Mesenchymal stem cell (in vitro differentiated cells and primary cell): ENCODE measurements around the gene RSL24D1.

ENCODE experiments used
- DNase-seq: peaks from one replicate; pipeline ENCODE4 v3.0.0-alpha.2; 2013
- H2AFZ ChIP-seq: one replicate; pipeline ENCODE4 v1.6.1; 2013; ENCODE audit warnings: low read depth, mild to moderate bottlenecking, control low read depth, inconsistent platforms, low read length, moderate library complexity
- H2AK5ac ChIP-seq: 2 replicates; pipeline ENCODE4 v1.6.1; 2013; ENCODE audit warnings: low read length, moderate library complexity, mild to moderate bottlenecking, inconsistent platforms; ENCODE audit not compliant: severe bottlenecking
- H2BK120ac ChIP-seq: one replicate; pipeline ENCODE4 v1.6.1; 2013; ENCODE audit warnings: low read depth, mild to moderate bottlenecking, inconsistent platforms, low read length, moderate library complexity
- H2BK12ac ChIP-seq, 2 experiments: one replicate each; pipeline ENCODE4 v1.6.1; 2013; ENCODE audit warnings: inconsistent platforms in 2 of 2, low read length in 2 of 2, mild to moderate bottlenecking in 2 of 2, moderate library complexity in 2 of 2, control low read depth in 1 of 2
- H2BK15ac ChIP-seq: one replicate; pipeline ENCODE4 v1.6.1; 2013; ENCODE audit warnings: mild to moderate bottlenecking, low read depth, inconsistent platforms; ENCODE audit not compliant: poor library complexity, severe bottlenecking
- H2BK5ac ChIP-seq: 2 replicates; pipeline ENCODE4 v1.6.1; 2013; ENCODE audit warnings: low read depth, mild to moderate bottlenecking, low read length, control low read depth, inconsistent platforms; ENCODE audit not compliant: poor library complexity, severe bottlenecking
- H3K14ac ChIP-seq, 2 experiments: one replicate each; pipeline ENCODE4 v1.6.1; 2013; ENCODE audit warnings: inconsistent platforms in 2 of 2, low read length in 2 of 2, control low read depth in 1 of 2, mild to moderate bottlenecking in 1 of 2, moderate library complexity in 1 of 2
- H3K18ac ChIP-seq, 2 experiments: one replicate each; pipeline ENCODE4 v1.6.1; 2013; ENCODE audit warnings: inconsistent platforms in 2 of 2, low read length in 2 of 2, control low read depth in 1 of 2, low read depth in 1 of 2, mild to moderate bottlenecking in 1 of 2
- H3K23ac ChIP-seq, 2 experiments: one replicate each; pipeline ENCODE4 v1.6.1; 2013; ENCODE audit warnings: inconsistent platforms in 2 of 2, low read length in 2 of 2, mild to moderate bottlenecking in 2 of 2, moderate library complexity in 2 of 2, control low read depth in 1 of 2
- H3K27ac ChIP-seq: 2 replicates; pipeline ENCODE4 v1.5.1; 2013; ENCODE audit warnings: mild to moderate bottlenecking, moderate library complexity, low read length, control low read depth, inconsistent platforms; ENCODE audit not compliant: poor library complexity, severe bottlenecking
- H3K27me3 ChIP-seq, 2 experiments: 2 replicates each; pipeline versions ENCODE4 v1.6.1 to v1.7.0; 2013; ENCODE audit warnings: low read length in 2 of 2, mild to moderate bottlenecking in 2 of 2, moderate library complexity in 2 of 2, control low read depth in 1 of 2, inconsistent platforms in 1 of 2; ENCODE audit not compliant: control insufficient read depth in 1 of 2, insufficient read depth in 1 of 2
- H3K36me3 ChIP-seq, 2 experiments: 2 replicates each; pipeline versions ENCODE4 v1.6.1 to v1.7.0; 2013; ENCODE audit warnings: low read length in 2 of 2, control low read depth in 1 of 2, inconsistent platforms in 1 of 2, low read depth in 1 of 2, mild to moderate bottlenecking in 1 of 2; ENCODE audit not compliant: insufficient read depth in 2 of 2, control insufficient read depth in 1 of 2
- H3K4ac ChIP-seq, 2 experiments: one replicate each; pipeline ENCODE4 v1.6.1; 2013; ENCODE audit warnings: inconsistent platforms in 2 of 2, low read length in 2 of 2, mild to moderate bottlenecking in 2 of 2, moderate library complexity in 2 of 2, control low read depth in 1 of 2, low read depth in 1 of 2
- H3K4me1 ChIP-seq: 2 replicates; pipeline ENCODE4 v1.6.1; 2013; ENCODE audit warnings: low read depth, low read length, control low read depth; ENCODE audit not compliant: control insufficient read depth, insufficient read depth
- H3K4me2 ChIP-seq: 2 replicates; pipeline ENCODE4 v1.6.1; 2013; ENCODE audit warnings: low read length, mild to moderate bottlenecking, inconsistent platforms; ENCODE audit not compliant: poor library complexity, severe bottlenecking
- H3K4me3 ChIP-seq, 2 experiments: 2 replicates each; pipeline versions ENCODE4 v1.5.1 to v1.7.0; 2013; ENCODE audit warnings: low read length in 2 of 2, mild to moderate bottlenecking in 2 of 2, control low read depth in 1 of 2, low read depth in 1 of 2; ENCODE audit not compliant: insufficient read depth in 1 of 2
- H3K79me1 ChIP-seq: replicated peaks from 2 replicates; pipeline ENCODE4 v1.6.1; 2013; ENCODE audit warnings: mild to moderate bottlenecking, control low read depth, low read length, inconsistent platforms; ENCODE audit not compliant: poor library complexity, severe bottlenecking
- H3K9ac ChIP-seq: 2 replicates; pipeline ENCODE4 v1.7.0; 2013; ENCODE audit warnings: mild to moderate bottlenecking, low read length, moderate library complexity
- H3K9me3 ChIP-seq: 2 replicates; pipeline ENCODE4 v1.7.0; 2013; ENCODE audit warnings: mild to moderate bottlenecking, low read length; ENCODE audit not compliant: control insufficient read depth
- H4K8ac ChIP-seq: one replicate; pipeline ENCODE4 v1.6.1; 2013; ENCODE audit warnings: inconsistent platforms, mild to moderate bottlenecking, low read length, moderate library complexity
- H4K91ac ChIP-seq: one replicate; pipeline ENCODE4 v1.6.1; 2013; ENCODE audit warnings: mild to moderate bottlenecking, low read length, inconsistent platforms
- WGBS: methylation state at CpG from one replicate; pipeline ENCODE4 v1.1.7; 2013; ENCODE audit warnings: mixed read lengths; 5-methylcytosine and 5-hydroxymethylcytosine counted together

Gene RSL24D1

GRCh38 chr15:55204464-55204863 lies 7.7 kb upstream of the RSL24D1 start:
- Histone ChIP-seq H3K9ac (no peak overlapping the region), H3K4me2 (no peak overlapping the region), H3K4ac (no peak overlapping the region), H2AK5ac (no peak overlapping the region), H2BK5ac (no peak overlapping the region), H3K79me1 (no peaks in the 10 kb centered on the region), H3K27me3 (no peaks in the 10 kb centered on the region), H3K36me3 (peaks cover 0 to 13% of the 10 kb centered on the region in 2 experiments), H3K4me1 (no peaks in the 10 kb centered on the region), H3K27ac (no peak overlapping the region), H2BK120ac (no peak overlapping the region), H2BK12ac (no peak overlapping the region), H4K91ac (no peak overlapping the region), H3K14ac (no peak overlapping the region), H3K4me3 (no peak overlapping the region), H3K9me3 (no peaks in the 10 kb centered on the region), H2BK15ac (no peak overlapping the region), H3K18ac (no peak overlapping the region), H2AFZ (no peak overlapping the region), H4K8ac (no peak overlapping the region), H3K23ac (no peak overlapping the region)
- DNase-seq: no peak
- whole genome bisulfite sequencing: 80% methylated on average over 4 of the region's 4 CpGs

DNA sequence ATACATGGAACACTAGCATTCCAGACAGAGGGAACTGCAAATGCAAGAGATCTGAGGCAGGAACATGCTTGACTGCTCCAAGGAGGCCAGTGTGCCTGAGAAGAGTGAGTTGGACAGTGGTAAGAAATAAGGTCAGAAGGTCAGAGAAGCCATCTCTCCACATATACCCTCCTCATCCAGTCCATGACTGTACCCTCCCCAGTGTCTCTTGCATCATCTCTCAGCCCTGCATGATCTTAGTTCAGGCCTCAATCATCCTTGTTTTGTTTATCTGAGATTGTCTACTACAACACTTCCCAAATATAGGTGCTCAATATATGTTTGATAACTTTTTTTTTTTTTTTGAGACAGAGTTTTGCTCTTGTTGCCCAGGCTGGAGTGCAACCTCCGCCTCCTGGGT lies 5.5 kb upstream of the RSL24D1 start:
- Histone ChIP-seq H3K4me1 (no peaks in the 10 kb centered on the region), H2BK5ac (no peak overlapping the region), H3K4ac (no peak overlapping the region), H3K9ac (no peak overlapping the region), H3K9me3 (no peaks in the 10 kb centered on the region), H3K4me3 (no peak overlapping the region), H3K14ac (no peak overlapping the region), H2BK15ac (no peak overlapping the region), H3K79me1 (no peaks in the 10 kb centered on the region), H3K18ac (no peak overlapping the region), H3K27ac (no peak overlapping the region), H2AK5ac (no peak overlapping the region), H4K91ac (no peak overlapping the region), H3K4me2 (no peak overlapping the region), H2BK12ac (no peak overlapping the region), H3K36me3 (peaks cover 0 to 13% of the 10 kb centered on the region in 2 experiments), H2BK120ac (no peak overlapping the region), H2AFZ (no peak overlapping the region), H3K23ac (no peak overlapping the region), H3K27me3 (no peaks in the 10 kb centered on the region), H4K8ac (no peak overlapping the region)
- 90% methylated on average over 1 of the region's 1 CpG for WGBS
- no peak for DNase-seq

GRCh38 chr15:55198706-55199105 lies 2.0 kb upstream of the RSL24D1 start:
- Histone ChIP-seq H3K14ac (no peak overlapping the region), H2BK120ac (no peak overlapping the region), H4K91ac (no peak overlapping the region), H3K23ac (no peak overlapping the region), H2BK5ac (no peak overlapping the region), H2BK12ac (no peak overlapping the region), H3K4me1 (peaks cover 1% of the 10 kb centered on the region), H3K27me3 (no peaks in the 10 kb centered on the region), H3K18ac (no peak overlapping the region), H3K9me3 (no peaks in the 10 kb centered on the region), H3K36me3 (peaks cover 0 to 6% of the 10 kb centered on the region in 2 experiments), H3K4me2 (no peak overlapping the region), H2AK5ac (no peak overlapping the region), H3K4me3 (no peak overlapping the region), H2AFZ (no peak overlapping the region), H2BK15ac (no peak overlapping the region), H3K9ac (no peak overlapping the region), H3K4ac (no peak overlapping the region), H3K27ac (no peak overlapping the region), H4K8ac (no peak overlapping the region), H3K79me1 (no peaks in the 10 kb centered on the region)
- DNase-seq: no peak
- 100% methylated on average over 1 of the region's 3 CpGs for WGBS

DNA sequence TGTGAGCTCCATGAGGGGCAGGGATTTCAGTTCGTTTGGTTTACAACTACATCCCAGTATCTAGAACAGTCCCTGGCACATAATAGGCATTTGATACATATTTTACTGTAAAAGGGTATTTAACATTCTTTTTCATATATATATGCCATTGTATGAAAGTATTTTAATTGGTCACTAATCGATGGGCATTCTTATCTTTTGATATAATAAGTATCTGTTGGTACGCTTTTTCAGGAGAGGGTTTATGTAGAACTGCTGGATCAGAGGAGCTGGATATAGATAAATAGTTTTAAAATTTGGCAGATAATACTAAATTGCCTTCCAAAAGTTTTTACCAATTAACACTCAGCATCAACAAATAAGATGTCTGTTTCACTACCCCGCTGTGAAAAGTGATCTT lies 978 bp upstream of the RSL24D1 start:
- Histone ChIP-seq H4K8ac (no peak overlapping the region), H3K27ac (peak overlapping the region; percentile 88), H3K4me3 (peak overlapping the region in 1 of 2 experiments; percentile 97), H2BK120ac (no peak overlapping the region), H3K23ac (no peak overlapping the region), H3K9ac (peak overlapping the region; percentile 97), H2BK15ac (no peak overlapping the region), H3K4me1 (peaks cover 1% of the 10 kb centered on the region), H2AK5ac (no peak overlapping the region), H3K14ac (no peak overlapping the region), H3K79me1 (no peaks in the 10 kb centered on the region), H2BK5ac (no peak overlapping the region), H3K4me2 (peak overlapping the region; percentile 71), H3K9me3 (no peaks in the 10 kb centered on the region), H3K4ac (no peak overlapping the region), H3K36me3 (peaks cover 0 to 6% of the 10 kb centered on the region in 2 experiments), H2AFZ (no peak overlapping the region), H3K18ac (no peak overlapping the region), H4K91ac (no peak overlapping the region), H3K27me3 (no peaks in the 10 kb centered on the region), H2BK12ac (no peak overlapping the region)
- no peak for DNase-seq
- WGBS: 92% methylated on average over 2 of the region's 4 CpGs
